SH-SY5Y (cell line): ENCODE results near the gene AK1.
A peak's percentile ranks its signal among the peaks of the same experiment; 100 is the strongest.

ENCODE experiments used
- GATA2 ChIP-seq: IDR thresholded peaks from 2 replicates; pipeline ENCODE4 v1.6.1; 2011; ENCODE audit warnings: mild to moderate bottlenecking, low read depth, low read length
- GATA3 ChIP-seq: IDR thresholded peaks from 2 replicates; pipeline ENCODE4 v1.6.1; 2011; ENCODE audit warnings: low read depth, mild to moderate bottlenecking, low read length, moderate library complexity

The AK1 gene, protein sequence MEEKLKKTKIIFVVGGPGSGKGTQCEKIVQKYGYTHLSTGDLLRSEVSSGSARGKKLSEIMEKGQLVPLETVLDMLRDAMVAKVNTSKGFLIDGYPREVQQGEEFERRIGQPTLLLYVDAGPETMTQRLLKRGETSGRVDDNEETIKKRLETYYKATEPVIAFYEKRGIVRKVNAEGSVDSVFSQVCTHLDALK

DNA sequence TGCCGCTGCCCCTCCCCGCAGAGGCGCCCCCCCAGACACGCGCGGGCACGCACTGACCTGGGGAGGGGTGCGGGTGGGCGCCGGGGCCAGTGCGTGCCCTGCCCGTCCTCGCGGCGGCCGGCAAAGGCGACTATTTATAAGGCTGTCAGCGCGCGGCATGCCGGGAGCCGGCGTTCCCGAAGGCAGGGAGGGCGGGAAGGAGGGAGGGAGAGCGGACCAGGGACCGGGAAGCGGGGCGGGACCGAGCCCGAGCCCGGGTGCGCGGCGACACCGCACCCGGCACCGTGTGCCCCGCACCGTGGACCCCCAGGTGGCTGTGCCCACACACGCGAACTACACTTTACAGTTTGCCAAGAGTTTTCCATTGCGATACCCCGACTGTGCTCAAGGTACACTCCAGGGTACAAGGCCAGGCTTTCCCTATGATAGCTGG is at the start of gene AK1:
Gene AK1 (minus strand): TSS at position 110 of the 433 bp plus-strand sequence. CDS start 3,058 bp downstream, outside the sequence.
- TF ChIP-seq GATA3 (no peak), GATA2 (no peak)

DNA sequence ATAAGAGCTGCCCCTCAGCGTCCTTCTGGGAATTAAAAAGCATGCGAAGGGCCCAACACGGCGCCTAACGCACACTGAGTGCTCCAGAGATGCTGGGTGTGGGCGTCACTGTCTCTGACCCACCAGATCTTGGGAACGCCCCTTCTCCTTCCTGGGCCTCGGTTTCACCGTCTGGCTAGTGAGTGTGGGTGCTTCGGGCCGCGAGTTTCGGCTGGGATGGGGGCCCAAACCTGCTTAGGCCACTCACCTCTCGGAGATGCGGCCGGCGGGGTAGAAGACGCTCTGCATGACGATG is 49.4 kb upstream of the AK1 start:
- no peak for TF ChIP-seq GATA3
- no peak for TF ChIP-seq GATA2

DNA sequence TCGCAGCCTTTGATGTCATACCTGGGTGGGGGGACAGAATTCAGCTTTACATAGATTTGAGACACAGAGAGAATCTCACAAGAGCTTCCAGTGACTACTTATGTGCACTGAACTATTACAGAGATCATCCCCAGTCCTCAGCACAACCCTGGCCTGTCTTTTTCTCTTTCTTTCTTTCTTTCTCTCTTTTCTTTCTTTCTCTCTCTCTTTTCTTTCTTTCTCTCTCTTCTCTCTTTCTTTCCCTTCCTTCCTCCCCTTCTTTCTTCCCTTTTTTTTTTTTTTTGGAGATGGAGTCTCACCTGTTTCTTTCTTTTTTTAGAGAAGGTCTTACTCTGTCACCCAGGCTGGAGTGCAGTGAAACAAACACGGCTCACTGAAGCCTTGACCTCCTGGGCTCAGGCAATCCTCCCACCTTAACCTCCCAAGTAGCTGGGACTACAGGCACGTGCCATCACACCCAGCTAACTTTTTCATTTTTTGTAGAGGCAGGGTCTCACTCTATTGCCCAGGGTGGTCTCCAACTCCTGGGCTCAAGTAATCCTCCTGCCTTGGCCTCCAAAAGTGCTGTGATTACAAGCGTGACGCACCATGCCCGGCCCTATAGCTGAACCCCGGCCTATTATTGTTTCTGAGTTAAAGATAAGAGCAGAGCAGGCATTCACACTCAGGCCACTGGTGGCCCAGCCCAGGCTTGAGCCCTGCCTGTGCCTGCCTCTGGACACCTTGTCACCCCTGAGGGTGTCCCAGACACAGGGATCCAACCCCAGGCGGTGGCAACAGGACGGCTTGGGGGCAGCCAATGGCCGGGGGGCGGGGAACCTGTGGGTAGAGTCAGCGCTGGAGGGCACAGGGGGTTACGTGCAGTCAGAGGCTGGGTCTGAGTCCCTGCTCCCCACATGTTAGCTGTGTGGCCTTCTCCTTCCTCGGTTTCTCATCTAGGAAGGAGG is 48.8 kb upstream of the AK1 start:
- TF ChIP-seq GATA2 (no peak), GATA3 (no peak)

DNA sequence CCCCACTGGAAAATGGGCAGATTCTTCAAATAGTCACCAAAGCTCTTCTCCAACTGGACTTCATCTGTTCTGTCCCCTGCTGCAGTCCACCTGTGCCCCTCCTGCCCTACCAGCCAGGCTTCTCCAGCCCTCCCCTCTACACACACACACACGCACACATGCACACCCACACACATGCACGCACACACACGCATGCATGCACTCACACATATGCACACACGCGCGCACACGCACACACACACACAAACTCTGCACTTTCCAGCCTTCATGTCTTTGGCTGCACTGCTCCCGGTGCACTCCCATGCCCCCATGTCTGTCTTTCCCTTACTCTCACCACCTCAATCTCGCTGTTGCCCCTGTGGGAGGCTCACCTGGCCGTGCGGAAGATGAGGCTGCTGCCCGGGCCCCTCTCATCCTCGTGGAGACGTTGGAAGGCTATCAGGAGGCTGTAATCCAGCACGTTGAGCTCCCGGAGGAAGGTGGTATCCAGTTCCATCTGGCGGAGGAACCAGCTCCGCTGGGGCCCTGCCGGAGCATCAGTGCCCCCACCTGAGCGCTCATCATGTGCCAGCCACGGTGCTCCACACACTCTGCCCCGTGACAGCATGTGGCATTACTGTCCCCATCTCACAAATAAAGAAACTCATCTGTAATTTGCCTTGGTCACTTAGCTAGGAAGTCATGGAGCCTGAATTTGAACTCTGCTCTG is 47.4 kb upstream of the AK1 start:
- TF ChIP-seq GATA3 (no peak), GATA2 (no peak)

DNA sequence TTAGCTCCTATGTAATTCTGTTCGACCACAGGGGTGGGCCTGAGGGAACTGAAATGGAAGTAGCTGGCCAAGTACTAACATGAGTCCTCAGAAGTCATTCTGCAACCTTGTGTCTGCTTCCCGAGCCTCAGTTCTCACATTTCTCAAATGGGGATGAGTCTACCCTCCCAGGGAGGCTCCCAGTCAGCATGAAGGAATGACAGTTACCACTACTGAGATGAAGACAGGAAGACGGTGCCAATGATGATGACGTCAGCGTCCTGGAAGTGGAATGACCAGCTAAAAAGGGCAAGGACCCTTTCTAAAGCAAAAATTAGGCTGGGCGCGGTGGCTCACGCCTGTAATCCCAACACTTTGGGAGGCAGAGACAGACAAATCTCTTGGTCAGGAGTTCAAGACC is 46.3 kb upstream of the AK1 start:
- TF ChIP-seq GATA2 (no peak), GATA3 (no peak)

DNA sequence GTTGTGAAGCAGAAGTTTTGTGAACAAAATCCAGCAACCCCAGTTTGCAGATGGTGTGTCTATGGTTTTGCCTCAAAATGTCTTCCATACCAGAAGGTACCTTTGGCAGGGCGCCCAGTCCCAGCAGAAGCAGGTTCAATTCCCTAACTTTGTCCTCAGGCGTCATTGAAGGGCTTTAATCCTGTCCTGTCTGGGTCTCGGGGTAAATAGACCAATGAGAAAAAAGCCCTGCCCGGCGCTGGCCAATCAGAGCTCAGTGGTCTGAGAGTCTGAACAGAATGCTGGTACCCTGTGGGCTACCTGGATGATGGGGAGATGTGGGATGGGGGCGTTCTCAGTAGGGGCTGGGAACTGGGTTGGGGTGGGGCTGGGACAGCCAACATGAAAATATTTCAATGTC is 45.6 kb upstream of the AK1 start:
- TF ChIP-seq GATA2 (no peak), GATA3 (no peak)

DNA sequence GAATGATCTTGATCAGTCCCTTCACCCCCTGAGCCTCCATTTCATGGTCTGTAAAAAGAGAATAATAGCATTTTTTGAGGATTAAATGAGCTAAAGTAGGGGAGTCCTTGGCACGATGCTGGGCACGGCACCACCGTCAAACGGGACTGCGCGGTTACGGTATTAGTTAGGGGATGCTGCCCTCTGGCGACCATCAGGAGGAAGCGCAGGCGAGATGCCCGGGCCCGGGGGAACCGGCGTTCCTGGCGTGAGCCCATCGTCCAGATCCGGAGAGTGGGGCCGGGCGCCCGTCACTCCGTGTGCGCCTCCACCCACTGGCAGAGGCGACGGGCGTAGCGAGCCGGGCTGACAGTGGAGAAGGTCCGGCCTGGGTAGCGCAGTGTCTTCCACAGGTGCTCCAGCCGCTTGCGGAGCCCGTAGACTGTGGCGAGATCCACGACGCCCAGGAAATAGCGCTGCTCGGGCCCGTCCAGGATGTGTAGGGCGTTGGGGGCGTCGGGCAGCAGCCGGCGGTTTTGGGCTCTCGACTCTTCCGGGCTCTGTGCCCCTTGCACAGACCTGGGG is 44.2 kb upstream of the AK1 start:
- TF ChIP-seq GATA2 (no peak), GATA3 (no peak)

DNA sequence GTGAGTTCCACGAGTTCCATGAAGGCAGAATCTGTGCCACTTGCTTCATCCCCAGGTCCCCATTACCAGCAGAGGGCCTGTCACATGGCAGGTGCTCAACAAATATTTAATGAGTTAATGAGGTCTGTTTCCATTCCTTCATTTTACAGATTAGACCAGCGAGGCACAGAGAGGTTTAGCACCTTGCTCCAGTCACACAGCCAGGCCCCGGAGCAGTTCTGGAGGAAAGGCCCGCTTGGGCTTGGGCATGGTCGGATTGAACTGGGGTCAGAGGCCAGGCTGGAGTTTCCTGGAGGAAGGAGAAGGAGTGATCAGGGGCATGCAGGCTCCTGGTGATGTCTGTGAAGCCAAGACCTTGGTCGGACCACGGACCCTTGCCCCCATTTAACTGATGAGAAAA is 43.3 kb upstream of the AK1 start:
- TF ChIP-seq GATA3 (no peak), GATA2 (no peak)

DNA sequence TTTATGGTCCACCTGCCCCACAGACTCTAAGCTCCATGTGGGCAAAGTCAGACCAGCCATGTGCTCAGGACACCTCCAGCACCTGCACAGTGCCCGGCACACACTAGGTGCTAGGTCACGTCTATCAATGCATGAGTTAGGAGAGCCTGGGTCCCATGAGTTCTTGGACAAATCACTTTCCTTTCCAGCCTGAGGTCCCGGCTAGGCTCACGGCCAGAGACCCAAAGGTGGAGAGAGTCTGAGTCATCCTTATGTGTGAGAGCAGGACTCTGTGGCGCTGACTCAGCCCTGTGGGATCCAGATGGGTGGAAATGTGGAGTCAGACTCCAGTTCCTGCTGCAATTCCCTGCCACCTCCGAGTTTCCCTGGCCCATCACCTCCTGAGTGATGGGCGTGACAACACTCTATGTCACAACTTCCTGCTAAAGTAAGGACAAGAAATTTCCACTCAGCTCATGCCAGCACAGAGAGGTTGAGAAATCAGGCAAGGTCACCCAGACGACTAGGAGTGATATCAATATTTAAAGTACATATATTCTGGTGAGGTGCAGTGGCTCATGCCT is 41.9 kb upstream of the AK1 start:
- TF ChIP-seq GATA2 (no peak), GATA3 (no peak)

DNA sequence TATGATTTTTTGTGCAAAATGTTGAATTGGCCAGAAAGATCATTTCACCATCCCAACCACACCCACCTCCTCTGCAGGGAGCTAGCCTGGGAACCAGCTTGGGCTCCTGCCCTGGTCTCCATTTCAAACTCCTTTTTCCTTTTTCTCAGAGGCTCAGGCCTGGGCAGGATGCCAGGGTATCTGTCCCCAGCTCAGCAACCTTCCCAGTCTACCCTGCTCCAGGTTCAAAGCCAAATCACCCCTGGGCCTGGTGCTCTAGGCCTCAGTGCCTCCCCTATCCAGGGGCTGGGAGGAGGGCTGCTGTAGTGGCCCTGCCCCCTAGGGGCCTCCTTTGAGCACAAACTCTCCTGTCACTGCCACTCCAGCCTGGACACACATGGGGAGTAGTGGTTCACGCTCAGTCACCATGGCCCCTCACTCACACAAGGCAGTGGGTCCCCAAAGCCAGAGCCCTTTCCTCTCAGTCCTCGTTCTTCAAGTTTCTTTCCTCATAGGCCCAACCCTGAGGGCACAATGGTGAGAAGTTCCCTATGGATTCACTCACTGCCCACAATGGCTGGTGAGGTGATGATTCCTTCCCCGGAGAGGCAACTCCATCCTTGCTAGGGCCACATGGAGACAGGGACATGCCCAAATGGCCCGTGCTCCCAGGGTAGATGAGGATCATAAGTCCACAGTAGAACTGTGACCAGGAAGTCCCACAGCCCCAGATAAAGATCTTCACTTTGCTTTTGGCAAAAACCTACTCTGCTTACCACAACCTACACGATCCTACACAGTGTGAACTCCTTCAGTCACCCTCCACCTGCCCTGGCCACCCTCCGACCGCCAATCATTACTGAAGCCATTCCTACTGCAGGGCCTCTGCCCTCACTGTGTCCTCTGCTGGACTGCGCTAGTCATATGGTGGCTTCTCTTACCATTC is 41.0 kb upstream of the AK1 start:
- TF ChIP-seq GATA2, result peak; percentile 37; the same call in 1 of the 2 replicates
- TF ChIP-seq GATA3, result no peak

DNA sequence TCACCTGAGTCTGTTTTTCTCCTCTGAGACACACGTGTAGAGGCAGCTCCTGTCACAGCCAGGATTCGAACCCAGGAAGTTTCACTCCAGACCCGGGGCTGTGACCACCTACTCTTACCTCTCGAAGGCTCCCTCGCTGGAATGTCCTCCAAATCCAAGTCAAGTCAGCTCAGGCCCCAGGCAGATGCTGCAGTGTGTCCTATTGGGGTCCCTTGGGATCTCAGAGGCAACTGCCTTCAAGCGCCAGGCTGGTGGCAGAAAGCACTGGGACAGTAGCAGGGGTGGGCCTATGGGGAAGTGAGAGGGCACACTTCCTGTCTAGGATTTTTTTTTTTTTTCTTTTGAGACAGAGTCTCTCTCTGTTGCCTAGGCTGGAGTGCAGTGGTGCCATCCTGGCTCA is 40.1 kb upstream of the AK1 start:
- no peak for TF ChIP-seq GATA2
- no peak for TF ChIP-seq GATA3

DNA sequence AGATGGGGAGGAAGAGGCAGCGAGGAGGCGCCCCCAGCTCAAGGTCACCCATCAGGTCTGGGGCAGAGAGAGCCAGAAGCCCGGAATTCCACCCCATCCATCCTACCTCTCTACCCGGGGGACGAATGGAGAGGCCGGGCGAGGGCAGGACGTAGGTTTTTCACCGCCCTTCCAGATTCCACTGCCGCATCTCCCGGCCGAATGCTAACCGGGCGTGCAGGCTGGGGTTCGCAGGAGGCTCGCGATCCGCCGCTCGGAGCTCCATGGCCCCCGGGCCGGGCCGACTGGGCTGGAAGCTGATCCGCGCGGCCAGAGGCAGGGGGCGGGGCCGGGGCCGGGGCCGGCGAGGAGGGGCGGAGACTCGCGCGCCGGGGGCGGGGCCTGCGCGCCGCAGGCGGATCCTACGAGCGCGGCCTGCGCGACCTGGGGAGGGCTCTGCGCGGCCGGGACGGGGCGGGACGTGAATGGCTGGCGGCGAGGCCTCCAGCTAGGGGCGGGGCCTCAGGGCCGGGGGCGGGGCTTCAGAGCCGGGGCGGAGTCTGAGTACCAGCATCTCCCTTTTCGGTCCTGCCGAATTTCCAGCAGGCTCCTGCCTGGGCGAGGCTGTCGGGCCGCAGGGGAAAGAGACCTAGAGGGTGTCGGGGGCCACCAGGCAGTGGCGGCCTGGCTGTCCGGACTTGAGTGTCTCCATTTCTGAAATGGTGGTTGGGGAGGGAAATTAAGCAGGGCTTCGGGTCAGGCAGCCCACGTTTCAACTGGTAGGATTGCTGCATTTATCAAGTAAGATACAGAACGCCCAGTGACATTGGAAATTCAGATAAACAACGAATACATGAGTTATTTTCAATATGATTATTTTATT is 39.5 kb upstream of the AK1 start, which contains the start of gene ST6GALNAC4:
Gene ST6GALNAC4 (minus strand): TSS at position 322 of the 862 bp plus-strand sequence. CDS start 622 bp downstream, outside the sequence.
- TF ChIP-seq GATA2, result no peak
- TF ChIP-seq GATA3, result no peak
